Measurements from ENCODE around the gene MYO1H. TPM values are rescaled to one million over a fixed set of nuclear protein-coding genes. Genes with fewer than 3 reads are reported as not detected.

Gene MYO1H
- total and polyA plus RNA-seq, 2 of the 13 experiments (the other 11 are each of a cell fraction or from before 2014, with no cell fraction given): not detected

GRCh38 chr12:109307051-109307450 is 40.6 kb upstream of the MYO1H start (continued):
- TF ChIP-seq ZNF280D (CRISPR knock-in tag; IDR thresholded peaks at IDR 0.05): no peak
- no peak for TF ChIP-seq MBNL3 (CRISPR knock-in tag; conservative IDR thresholded peaks at IDR 0.05)
- no peak for TF ChIP-seq PCBP1 (IDR thresholded peaks at IDR 0.05; ENCODE audit: borderline replicate concordance, low read depth, low read length)
- no peak for TF ChIP-seq AGO2 (optimal IDR thresholded peaks at IDR 0.05; ENCODE audit: low read depth, low read length)
- TF ChIP-seq PBX2 (CRISPR knock-in tag; IDR thresholded peaks at IDR 0.05): no peak
- TF ChIP-seq ZNF460 (CRISPR knock-in tag; IDR thresholded peaks at IDR 0.05; ENCODE audit: borderline replicate concordance): no peak
- no peak for TF ChIP-seq ZNF205 (CRISPR knock-in tag; IDR thresholded peaks at IDR 0.05)
- TF ChIP-seq ZGPAT (CRISPR knock-in tag; IDR thresholded peaks at IDR 0.05): 0 out of 2 replicates have a peak, but pooled peaks have one; percentile 30
- no peak for TF ChIP-seq ZFP37 (CRISPR knock-in tag; IDR thresholded peaks at IDR 0.05; ENCODE audit: borderline replicate concordance)
- no peak for TF ChIP-seq ZFY (CRISPR knock-in tag; IDR thresholded peaks at IDR 0.05)
- no peak for TF ChIP-seq ZBTB44 (CRISPR knock-in tag; IDR thresholded peaks at IDR 0.05)
- no peak for TF ChIP-seq FOXP1 (IDR thresholded peaks at IDR 0.05)
- peak; percentile 85 for TF ChIP-seq FOXP1 (CRISPR knock-in tag; IDR thresholded peaks at IDR 0.05)
- TF ChIP-seq POLR2A (IDR thresholded peaks at IDR 0.05; ENCODE audit: insufficient read depth in 1 of 2, low read depth in 2 of 2, low read length in 2 of 2): no peak
- TF ChIP-seq ZFP82 (CRISPR knock-in tag; IDR thresholded peaks at IDR 0.05; ENCODE audit: borderline replicate concordance): no peak
- TF ChIP-seq KDM6A (CRISPR knock-in tag; IDR thresholded peaks at IDR 0.05; ENCODE audit: low read depth): no peak
- no peak for TF ChIP-seq MAFF (IDR thresholded peaks at IDR 0.05; ENCODE audit: low read depth, low read length)
- no peak for TF ChIP-seq NCOA5 (CRISPR knock-in tag; IDR thresholded peaks at IDR 0.05)
- no peak for TF ChIP-seq HCFC1 (IDR thresholded peaks at IDR 0.05; ENCODE audit: low read depth, low read length)
- no peak for TF ChIP-seq LBX2 (CRISPR knock-in tag; IDR thresholded peaks at IDR 0.05; ENCODE audit: borderline replicate concordance)
- 0 out of 2 replicates have a peak, but pooled peaks have one; percentile 47 for TF ChIP-seq ZBTB39 (CRISPR knock-in tag; IDR thresholded peaks at IDR 0.05)

Measured in HepG2 (cell line).